Osteocyte (in vitro differentiated cells): ENCODE measurements around the gene PLEKHA6. TPM values are rescaled to one million over a fixed set of nuclear protein-coding genes. Genes with fewer than 3 reads are reported as not detected.

ENCODE experiments used
- DNase-seq: peaks from one replicate; pipeline ENCODE4 v3.0.0; 2021; ENCODE audit warnings: mixed read lengths; ENCODE audit not compliant: unreplicated experiment; ENCODE audit errors: extremely low spot score
- H3K27ac Mint-ChIP-seq: one replicate; pipeline ENCODE4 v1.8.0; 2021; ENCODE audit warnings: mild to moderate bottlenecking, mixed read lengths; ENCODE audit not compliant: unreplicated experiment
- H3K27me3 Mint-ChIP-seq: one replicate; pipeline ENCODE4 v1.8.0; 2021; ENCODE audit warnings: mixed read lengths; ENCODE audit not compliant: unreplicated experiment
- H3K36me3 Mint-ChIP-seq: one replicate; pipeline ENCODE4 v1.8.0; 2021; ENCODE audit warnings: mixed read lengths; ENCODE audit not compliant: unreplicated experiment
- H3K4me1 Mint-ChIP-seq: one replicate; pipeline ENCODE4 v1.8.0; 2021; ENCODE audit warnings: mixed read lengths; ENCODE audit not compliant: unreplicated experiment
- H3K4me3 Mint-ChIP-seq: one replicate; pipeline ENCODE4 v1.8.0; 2021; ENCODE audit warnings: mild to moderate bottlenecking, moderate library complexity, mixed read lengths; ENCODE audit not compliant: unreplicated experiment
- H3K9me3 Mint-ChIP-seq: one replicate; pipeline ENCODE4 v1.8.0; 2021; ENCODE audit warnings: mixed read lengths; ENCODE audit not compliant: unreplicated experiment
- total RNA-seq: library from RNA; stranded (reverse); gene quantifications from 2 replicates; pipeline ENCODE4 v1.2.1, GENCODE V29; 2021
- TF ChIP-seq, protein P1 (sequence below): fragments of 200-600 bp; sonication (generic); IDR thresholded peaks from 2 replicates; pipeline ENCODE4 v1.5.0; 2021; ENCODE audit warnings: antibody characterized with exemption, mild to moderate bottlenecking, moderate library complexity

PLEKHA6 gene
- total RNA-seq, 1 donor from 2014 or later = 0.24 TPM

DNA sequence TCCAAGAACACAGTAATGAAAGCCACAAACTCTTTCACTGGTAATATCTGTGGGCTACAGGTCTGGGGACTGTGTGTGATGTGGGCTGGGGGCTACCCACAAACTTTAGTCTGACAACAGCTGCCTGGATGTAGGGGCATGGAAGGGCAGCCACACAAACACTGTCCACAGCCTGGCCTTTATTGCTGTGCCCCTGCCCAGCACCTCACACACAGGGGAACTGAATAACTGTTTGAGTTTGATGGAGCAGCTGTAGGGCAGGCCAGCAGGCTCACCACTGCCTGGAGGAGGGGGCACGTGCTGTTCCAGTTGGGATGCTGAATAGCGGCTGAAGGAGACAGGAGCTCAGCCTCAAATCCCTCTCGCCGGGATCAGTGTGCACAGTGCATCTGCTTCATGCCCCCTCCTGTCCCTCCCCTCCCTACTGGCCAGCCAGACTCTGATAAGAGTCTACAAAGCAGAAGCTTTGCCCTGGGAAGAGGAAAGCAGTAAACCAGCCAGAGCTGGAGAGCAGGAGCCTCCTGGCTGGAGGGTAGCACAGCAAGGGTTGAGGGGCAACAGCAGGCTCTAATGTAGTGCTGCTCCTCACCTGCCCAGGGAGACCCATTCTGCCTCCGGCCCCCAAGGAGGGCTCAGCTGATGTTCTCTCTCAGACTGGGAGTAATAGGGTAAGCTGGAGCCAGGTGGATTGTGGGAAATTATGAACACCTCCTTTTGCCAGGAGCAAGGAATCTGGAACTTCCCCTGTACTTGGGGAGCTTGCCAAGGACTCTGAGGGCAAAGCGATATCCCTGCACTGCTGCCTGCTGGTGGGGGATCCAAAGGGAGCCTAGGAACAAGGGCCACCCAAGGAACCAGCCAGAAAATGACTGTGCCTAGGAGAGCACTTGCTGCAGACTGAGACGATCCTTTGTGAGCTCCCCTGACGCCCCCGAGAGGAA is 75.7 kb downstream of the PLEKHA6 start:
- Mint-ChIP-seq H3K4me1 (peaks cover 23% of the 10 kb centered on the region), H3K9me3 (no peaks in the 10 kb centered on the region), H3K36me3 (no peaks in the 10 kb centered on the region), H3K27ac (no peak overlapping the region), H3K27me3 (peaks cover 72% of the 10 kb centered on the region), H3K4me3 (no peak overlapping the region)
- TF ChIP-seq, protein P1, sequence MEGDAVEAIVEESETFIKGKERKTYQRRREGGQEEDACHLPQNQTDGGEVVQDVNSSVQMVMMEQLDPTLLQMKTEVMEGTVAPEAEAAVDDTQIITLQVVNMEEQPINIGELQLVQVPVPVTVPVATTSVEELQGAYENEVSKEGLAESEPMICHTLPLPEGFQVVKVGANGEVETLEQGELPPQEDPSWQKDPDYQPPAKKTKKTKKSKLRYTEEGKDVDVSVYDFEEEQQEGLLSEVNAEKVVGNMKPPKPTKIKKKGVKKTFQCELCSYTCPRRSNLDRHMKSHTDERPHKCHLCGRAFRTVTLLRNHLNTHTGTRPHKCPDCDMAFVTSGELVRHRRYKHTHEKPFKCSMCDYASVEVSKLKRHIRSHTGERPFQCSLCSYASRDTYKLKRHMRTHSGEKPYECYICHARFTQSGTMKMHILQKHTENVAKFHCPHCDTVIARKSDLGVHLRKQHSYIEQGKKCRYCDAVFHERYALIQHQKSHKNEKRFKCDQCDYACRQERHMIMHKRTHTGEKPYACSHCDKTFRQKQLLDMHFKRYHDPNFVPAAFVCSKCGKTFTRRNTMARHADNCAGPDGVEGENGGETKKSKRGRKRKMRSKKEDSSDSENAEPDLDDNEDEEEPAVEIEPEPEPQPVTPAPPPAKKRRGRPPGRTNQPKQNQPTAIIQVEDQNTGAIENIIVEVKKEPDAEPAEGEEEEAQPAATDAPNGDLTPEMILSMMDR = no peak
- DNase-seq = no peak

DNA sequence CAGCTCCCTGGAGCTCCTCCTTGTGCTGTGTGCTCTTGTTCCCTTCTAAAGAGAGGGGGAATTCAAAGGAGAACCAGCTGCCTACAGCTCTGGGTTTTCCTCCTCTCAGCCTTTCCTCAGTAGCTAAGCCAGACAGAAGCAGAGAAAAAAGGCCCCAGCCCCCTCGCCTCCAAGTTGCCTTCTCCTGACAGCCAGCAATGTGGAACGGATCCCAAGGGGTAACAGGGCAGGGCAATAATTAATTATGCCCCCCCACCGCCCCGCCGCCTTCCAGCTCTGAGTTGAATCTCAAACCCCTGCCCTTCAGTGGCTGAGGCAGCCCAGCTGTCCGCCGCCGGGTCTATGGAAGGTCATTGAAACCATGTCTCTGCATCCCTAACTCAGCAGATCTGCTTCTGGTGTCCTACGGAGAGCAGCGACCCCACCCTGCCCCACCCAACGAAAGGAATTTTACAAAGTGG is 76.9 kb downstream of the PLEKHA6 start:
- Mint-ChIP-seq H3K27ac (no peak overlapping the region), H3K9me3 (no peaks in the 10 kb centered on the region), H3K4me1 (peaks cover 17% of the 10 kb centered on the region), H3K27me3 (peaks cover 74% of the 10 kb centered on the region), H3K4me3 (no peak overlapping the region), H3K36me3 (no peaks in the 10 kb centered on the region)
- DNase-seq = no peak
- TF ChIP-seq, protein P1 = no peak

GRCh38 chr1:204280099-204280961 is 79.4 kb downstream of the PLEKHA6 start:
- Mint-ChIP-seq H3K4me1 (peaks cover 24% of the 10 kb centered on the region), H3K36me3 (no peaks in the 10 kb centered on the region), H3K9me3 (no peaks in the 10 kb centered on the region), H3K27me3 (peaks cover 69% of the 10 kb centered on the region), H3K27ac (no peak overlapping the region), H3K4me3 (no peak overlapping the region)
- TF ChIP-seq, protein P1 = no peak
- no peak for DNase-seq

GRCh38 chr1:204278958-204279357 is 80.8 kb downstream of the PLEKHA6 start:
- Mint-ChIP-seq H3K4me1 (peaks cover 24% of the 10 kb centered on the region), H3K27me3 (peaks cover 73% of the 10 kb centered on the region), H3K9me3 (no peaks in the 10 kb centered on the region), H3K27ac (no peak overlapping the region), H3K36me3 (no peaks in the 10 kb centered on the region), H3K4me3 (no peak overlapping the region)
- TF ChIP-seq, protein P1 = no peak
- DNase-seq = no peak
